ENCODE measurements around the gene MEX3A. TPM values are rescaled to one million over a fixed set of nuclear protein-coding genes. Genes with fewer than 3 reads are reported as not detected.

The MEX3A gene
- total RNA-seq, 1 experiment from 2014 or later: 68.0 TPM

DNA sequence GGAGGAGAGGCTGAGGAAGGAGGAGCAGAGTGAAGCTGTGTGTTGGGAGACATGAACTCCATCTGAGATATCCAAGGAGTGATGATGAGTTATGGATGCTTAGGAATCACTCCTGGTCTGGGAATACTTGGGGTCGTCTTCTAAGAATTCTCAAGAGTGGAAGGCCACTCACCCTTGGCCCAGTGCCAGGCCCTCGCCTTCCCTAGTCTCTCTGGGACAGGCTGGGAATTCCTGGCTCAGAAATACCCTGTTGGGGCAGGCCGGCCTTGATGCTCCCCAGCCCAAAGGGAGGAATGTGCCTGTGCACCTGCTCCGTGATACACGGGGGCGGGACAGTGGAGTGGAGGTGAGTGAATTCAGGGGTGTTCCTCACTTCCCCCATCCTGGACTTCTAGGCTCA lies 19.6 kb upstream of the MEX3A start:
- Histone ChIP-seq H3K79me1 (ENCODE audit: insufficient read depth, low read depth, low read length, poor library complexity, severe bottlenecking) (no peaks in the 10 kb centered on the region), H3K9me3 (ENCODE audit: control insufficient read depth, low read depth, low read length) (no peaks in the 10 kb centered on the region), H2BK120ac (ENCODE audit: low read depth, low read length, poor library complexity, severe bottlenecking) (no peak overlapping the region), H4K20me1 (ENCODE audit: control insufficient read depth, insufficient read depth, insufficient read length) (peaks cover 2% of the 10 kb centered on the region), H3K18ac (ENCODE audit: insufficient read length, low read depth, low read length) (no peak overlapping the region), H4K91ac (ENCODE audit: insufficient read length, low read depth, low read length) (no peak overlapping the region), H3K9ac (ENCODE audit: extremely low read depth, insufficient read length, low read length) (no peak overlapping the region), H3K23ac (ENCODE audit: insufficient read length, low read depth, low read length) (no peak overlapping the region), H3K4ac (ENCODE audit: low read depth, low read length) (no peak overlapping the region), H2AK5ac (ENCODE audit: insufficient read length, low read length) (no peak overlapping the region), H3K4me1 (ENCODE audit: insufficient read depth, low read length) (peaks cover 10% of the 10 kb centered on the region; the same call in 1 of the 2 replicates), H2AFZ (ENCODE audit: low read length) (no peak overlapping the region), H3K79me2 (ENCODE audit: insufficient read depth, low read length) (no peaks in the 10 kb centered on the region), H2BK20ac (ENCODE audit: low read depth, low read length, poor library complexity, severe bottlenecking) (no peak overlapping the region), H3K56ac (ENCODE audit: insufficient read length, low read depth, low read length) (no peak overlapping the region), H3T11ph (ENCODE audit: low read length) (no peak overlapping the region), H2BK15ac (ENCODE audit: low read depth, low read length) (no peak overlapping the region), H4K5ac (ENCODE audit: insufficient read length, low read depth, low read length) (no peak overlapping the region), H3K23me2 (ENCODE audit: insufficient read length, low read depth, low read length, poor library complexity, severe bottlenecking) (peaks cover 5% of the 10 kb centered on the region), H3K27ac (ENCODE audit: insufficient read length, low read depth, low read length) (no peak overlapping the region), H2BK5ac (ENCODE audit: insufficient read length, low read length) (no peak overlapping the region), H4K8ac (replicated peaks; ENCODE audit: insufficient read length, low read depth, low read length) (no peak overlapping the region), H3K27me3 (ENCODE audit: insufficient read depth, low read length) (no peaks in the 10 kb centered on the region), H3K4me2 (ENCODE audit: insufficient read depth, insufficient read length, low read length) (no peak overlapping the region), H3K14ac (ENCODE audit: insufficient read depth, low read length) (no peak overlapping the region), H2BK12ac (ENCODE audit: insufficient read length, low read depth, low read length) (no peak overlapping the region)
- TF ChIP-seq, protein P1, sequence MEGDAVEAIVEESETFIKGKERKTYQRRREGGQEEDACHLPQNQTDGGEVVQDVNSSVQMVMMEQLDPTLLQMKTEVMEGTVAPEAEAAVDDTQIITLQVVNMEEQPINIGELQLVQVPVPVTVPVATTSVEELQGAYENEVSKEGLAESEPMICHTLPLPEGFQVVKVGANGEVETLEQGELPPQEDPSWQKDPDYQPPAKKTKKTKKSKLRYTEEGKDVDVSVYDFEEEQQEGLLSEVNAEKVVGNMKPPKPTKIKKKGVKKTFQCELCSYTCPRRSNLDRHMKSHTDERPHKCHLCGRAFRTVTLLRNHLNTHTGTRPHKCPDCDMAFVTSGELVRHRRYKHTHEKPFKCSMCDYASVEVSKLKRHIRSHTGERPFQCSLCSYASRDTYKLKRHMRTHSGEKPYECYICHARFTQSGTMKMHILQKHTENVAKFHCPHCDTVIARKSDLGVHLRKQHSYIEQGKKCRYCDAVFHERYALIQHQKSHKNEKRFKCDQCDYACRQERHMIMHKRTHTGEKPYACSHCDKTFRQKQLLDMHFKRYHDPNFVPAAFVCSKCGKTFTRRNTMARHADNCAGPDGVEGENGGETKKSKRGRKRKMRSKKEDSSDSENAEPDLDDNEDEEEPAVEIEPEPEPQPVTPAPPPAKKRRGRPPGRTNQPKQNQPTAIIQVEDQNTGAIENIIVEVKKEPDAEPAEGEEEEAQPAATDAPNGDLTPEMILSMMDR (conservative IDR thresholded peaks at IDR 0.05): no peak
- no peak for DNase-seq
- Mint-ChIP-seq H3K4me3 (peak overlapping the region in 1 of 2 experiments; percentile 60; a peak in 2 of 5 replicates), H3K9me3 (no peaks in the 10 kb centered on the region; a peak in 2 of 5 replicates), H3K27ac (peak overlapping the region in 2 of 3 experiments; percentile 46 to 52; a peak in 3 of 7 replicates), H3K27me3 (ENCODE audit: low read depth) (no peaks in the 10 kb centered on the region), H3K4me1 (peaks cover 49 to 54% of the 10 kb centered on the region in 2 experiments), H3K36me3 (ENCODE audit: insufficient read depth in 1 of 3, low read depth in 3 of 3) (peaks cover 3 to 10% (median 4%) of the 10 kb centered on the region in 3 experiments; a peak in 5 of 7 replicates)
- WGBS (ENCODE audit: extremely low coverage, insufficient read length, low lambda C conversion rate): no CpG with 5 or more reads among the region's 6 CpGs

Measured in H9 (cell line).